Hematopoietic multipotent progenitor cell treated with erythropoietin and hydrocortisone succinate and interleukin-3 and kit ligand, for 4 days (in vitro differentiated cells): ENCODE results near the gene CANX.
"Not testable (repeated sequence)": the region's sequence is repeated elsewhere in the genome, so short reads cannot be mapped to it uniquely, and the experiment has no call there.

Experiments
- DNase-seq: peaks from one replicate; pipeline ENCODE4 v3.0.0-alpha.2; 2015

Gene CANX

GRCh38 chr5:179699616-179700237 is 960 bp downstream of the CANX start:
- peak; percentile 79 for DNase-seq

- DNase-seq, result peak; percentile 72
Observed at GRCh38 chr5:179700401-179700918, 1.7 kb downstream of the CANX start.

- peak; percentile 60 for DNase-seq
Observed at GRCh38 chr5:179716286-179716685, 17.5 kb downstream of the CANX start.

DNA sequence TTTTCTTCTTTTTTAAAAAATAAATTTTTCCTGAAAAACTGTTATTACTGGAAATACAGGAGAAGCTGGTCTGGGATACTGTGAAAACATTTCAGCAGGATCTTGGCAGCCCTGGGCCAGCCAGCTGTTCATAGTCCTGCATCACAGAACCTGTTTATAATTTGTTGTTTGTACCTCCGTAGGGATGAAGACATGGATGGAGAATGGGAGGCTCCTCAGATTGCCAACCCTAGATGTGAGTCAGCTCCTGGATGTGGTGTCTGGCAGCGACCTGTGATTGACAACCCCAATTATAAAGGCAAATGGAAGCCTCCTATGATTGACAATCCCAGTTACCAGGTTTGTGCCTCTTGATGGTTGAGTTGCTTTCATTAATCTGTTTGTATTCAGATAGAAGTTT is 21.5 kb downstream of the CANX start:
- DNase-seq, result no peak

DNA sequence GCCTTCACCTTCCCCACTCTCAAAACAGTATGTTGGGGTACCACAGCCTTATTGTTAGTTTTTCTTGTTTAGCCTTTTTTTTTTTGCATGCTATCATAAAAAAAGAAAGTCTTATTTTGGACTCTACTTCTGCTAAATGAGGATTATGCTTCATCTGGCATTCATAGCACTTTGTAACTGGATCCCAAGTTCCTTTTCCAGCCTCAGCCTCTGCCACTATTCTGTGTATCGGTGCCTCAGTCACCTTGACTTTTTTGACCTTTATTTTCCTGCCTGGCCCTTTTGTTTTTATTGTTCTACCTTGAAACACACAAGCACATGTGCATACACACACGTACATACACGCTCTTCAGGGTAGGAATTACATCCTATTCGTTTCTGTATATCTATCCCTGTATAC is 25.4 kb downstream of the CANX start:
- DNase-seq, result no peak

- DNase-seq, result no peak
Observed at GRCh38 chr5:179727106-179727505, 28.3 kb downstream of the CANX start.

- no peak for DNase-seq
Observed at GRCh38 chr5:179729303-179729702, 30.5 kb downstream of the CANX start.

DNA sequence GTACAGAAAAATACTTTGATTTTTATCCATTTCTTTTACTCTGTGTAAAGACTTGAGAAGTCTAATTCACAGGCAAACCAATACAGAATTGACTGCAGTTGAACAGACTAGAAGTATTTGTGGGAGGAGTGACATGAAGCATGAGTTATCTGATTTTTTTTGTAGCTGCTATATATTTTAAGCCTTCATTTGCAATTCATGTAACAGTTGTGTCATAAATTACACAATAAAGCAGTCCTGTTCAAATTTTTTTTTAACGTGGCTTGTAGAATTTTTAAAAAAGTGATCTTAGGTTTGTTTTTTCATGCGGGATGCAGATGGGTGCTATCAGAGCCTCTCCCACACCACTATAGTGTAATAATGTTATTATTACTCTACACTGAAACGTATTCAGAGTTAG is 31.0 kb downstream of the CANX start:
- no peak for DNase-seq

- no peak for DNase-seq
Observed at GRCh38 chr5:179730356-179730755, 31.6 kb downstream of the CANX start.

DNA sequence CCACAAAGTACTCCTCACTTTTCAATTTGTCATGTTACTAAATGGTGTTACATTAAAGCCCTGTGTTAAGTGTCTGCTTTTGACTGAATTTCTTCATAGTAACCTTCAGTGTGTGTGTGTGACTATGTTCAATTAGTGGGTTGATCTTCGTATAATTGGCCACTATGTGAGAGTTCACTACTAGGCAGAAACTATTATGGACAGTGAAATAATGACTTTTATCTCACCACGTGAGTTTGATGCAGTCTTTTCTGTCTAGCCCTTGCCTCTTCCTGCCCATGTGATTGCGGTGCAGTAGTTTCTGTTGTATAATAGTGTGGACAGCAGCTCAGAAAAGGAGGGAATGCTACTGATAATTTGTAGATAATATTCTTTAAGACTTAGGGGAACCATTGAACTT is 32.1 kb downstream of the CANX start:
- DNase-seq, result peak; percentile 26

DNA sequence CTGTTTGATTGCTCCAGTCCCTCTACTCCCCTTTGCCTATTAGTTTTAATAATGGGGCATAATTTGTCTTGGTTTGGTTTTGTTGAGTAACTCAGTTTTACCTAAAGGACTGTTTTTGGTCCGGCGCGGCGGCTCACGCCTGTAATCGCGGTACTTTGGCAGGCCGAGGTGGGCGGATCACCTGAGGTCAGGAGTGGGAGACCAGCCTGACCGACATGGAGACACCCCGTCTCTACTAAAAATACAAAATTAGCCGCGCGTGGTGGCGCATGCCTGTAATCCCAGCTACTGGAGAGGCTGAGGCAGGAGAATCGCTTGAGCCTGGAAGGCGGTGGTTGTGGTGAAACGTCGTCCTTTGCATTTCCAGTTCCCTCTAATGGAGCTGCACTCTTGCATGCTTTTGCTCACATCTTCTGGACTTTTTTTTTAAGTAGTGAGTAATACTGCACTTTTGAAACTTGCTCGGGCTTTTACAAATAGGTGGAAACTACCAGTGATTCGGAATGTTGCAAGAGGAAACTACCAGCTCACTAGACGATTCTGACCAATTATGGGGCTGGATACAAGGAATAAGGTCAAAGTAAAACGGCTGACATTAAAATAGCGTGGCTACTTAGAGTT is 33.1 kb downstream of the CANX start:
- no peak for DNase-seq

GRCh38 chr5:179732412-179732917 is 33.7 kb downstream of the CANX start, which contains the start of gene MAML1:
TSS of gene MAML1 (plus strand) at chr5:179732822. CDS start at chr5:179733113, 291 bp downstream.
- peak; percentile 100 for DNase-seq

DNA sequence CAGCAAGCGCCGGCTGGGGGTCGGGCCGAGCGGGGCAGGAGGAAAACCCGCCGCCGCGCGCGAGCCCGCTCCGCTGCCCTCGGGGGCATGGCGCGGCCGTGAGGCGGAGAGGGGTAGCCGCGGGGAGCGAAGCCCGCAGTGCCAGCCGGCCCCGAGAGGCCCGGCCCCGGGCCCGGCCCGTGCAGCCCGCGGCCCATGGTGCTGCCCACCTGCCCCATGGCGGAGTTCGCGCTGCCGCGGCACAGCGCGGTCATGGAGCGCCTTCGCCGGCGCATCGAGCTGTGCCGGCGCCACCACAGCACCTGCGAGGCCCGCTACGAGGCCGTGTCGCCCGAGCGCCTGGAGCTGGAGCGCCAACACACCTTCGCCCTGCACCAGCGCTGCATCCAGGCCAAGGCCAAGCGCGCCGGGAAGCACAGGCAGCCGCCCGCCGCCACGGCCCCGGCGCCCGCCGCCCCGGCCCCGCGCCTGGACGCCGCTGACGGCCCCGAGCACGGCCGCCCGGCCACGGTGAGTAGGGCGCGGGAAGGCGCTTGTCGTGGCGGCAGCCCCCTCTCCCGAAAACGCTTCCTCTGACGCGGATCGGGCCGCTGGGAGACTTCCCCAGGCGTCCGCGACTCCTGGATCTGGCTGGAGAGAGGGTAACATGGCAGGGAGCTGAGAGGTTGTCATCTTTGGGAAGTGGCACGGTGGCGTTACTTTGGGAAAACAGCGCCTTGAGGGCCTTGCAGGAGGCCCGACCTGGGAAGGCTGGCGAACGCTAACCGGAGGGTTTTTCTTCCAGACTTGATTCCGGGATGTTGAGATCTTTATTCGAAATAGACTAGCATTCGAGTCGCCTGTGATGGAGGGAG is 34.4 kb downstream of the CANX start:
- peak; percentile 47 for DNase-seq

DNA sequence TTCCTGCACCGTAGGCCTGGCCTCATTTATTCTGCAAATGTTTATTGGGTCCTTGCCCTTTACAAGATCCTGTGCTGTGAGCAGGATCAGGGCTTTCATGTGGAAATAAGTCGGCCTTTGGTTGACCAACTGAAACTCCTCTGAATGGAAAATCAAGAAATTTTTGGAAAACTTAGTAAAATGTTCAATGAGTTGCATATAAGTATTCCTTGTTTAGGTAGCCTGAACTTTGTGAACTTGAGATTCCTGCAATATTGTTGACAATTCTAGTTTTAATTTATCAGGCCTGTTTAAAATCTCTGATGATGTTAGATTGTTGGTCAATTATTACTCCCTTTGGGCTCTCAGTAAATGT is 35.0 kb downstream of the CANX start:
- no peak for DNase-seq

GRCh38 chr5:179734536-179735164 is 35.9 kb downstream of the CANX start:
- peak; percentile 25 for DNase-seq

DNA sequence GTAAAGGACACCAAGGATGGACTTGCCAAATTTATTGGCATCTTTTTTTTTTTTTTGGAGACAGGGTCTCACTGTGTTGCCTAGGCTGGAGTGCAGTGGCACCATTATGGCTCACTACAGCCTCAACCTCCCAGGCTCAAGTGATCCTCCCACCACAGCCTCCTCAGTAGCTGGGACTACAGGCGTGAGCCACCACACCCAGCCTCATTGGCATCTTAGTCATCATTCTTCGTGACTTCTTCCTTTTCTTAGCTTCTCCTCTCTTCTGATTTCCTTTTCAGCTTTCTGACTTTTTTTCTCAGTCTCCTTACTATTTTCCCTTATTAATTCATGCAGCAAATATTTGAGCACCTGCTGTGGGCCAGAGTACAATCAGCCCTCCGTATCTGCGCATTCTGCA is 40.0 kb downstream of the CANX start:
- no peak for DNase-seq

GRCh38 chr5:179744106-179744505 is 45.3 kb downstream of the CANX start:
- DNase-seq, result not testable (repeated sequence)

- no peak for DNase-seq
Observed at GRCh38 chr5:179746872-179747271, 48.1 kb downstream of the CANX start.

- DNase-seq, result no peak
Observed at GRCh38 chr5:179747811-179748210, 49.0 kb downstream of the CANX start.

- no peak for DNase-seq
Observed at GRCh38 chr5:179749857-179750508, 51.2 kb downstream of the CANX start.

DNA sequence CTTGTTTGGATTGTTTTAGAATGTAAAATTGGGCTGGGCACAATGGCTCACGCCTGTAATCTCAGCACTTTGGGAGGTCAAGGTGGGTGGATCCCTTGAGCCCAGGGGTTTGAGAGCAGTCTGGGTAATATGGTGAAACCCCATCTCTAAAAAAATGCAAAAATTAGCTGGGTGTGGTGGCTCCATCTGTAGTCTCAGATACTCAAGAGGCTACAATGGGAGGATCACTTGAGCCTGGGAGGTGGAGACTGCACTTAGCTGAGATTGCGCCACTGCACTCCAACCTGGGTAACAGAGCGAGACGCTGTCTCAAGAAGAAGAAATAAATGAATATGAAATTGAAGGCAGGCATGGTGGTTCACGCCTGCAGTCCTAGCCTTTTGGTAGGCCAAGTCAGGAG is 55.2 kb downstream of the CANX start:
- DNase-seq, result no peak

- DNase-seq, result no peak
Observed at GRCh38 chr5:179755022-179755421, 56.3 kb downstream of the CANX start.

DNA sequence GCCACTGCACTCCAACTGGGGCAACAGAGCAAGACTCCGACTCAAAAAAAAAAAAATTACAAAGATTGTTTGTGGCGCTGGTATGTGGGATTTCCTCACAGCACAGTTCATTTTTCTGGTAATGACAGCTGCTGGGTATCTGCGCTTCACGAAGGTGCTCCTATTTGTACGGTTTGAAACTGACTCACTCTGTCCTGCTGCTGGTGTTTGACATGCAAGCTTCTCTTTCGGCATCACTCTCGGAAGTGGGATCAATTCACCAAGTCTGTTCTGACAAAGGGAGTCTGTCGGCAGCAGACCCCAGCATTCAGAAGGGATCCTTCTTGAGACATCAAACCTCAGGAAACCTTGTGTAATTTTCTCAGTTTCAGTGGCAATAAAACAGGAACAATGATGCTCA is 60.2 kb downstream of the CANX start:
- no peak for DNase-seq
